ENCODE results near the gene PDIK1L. TPM values are rescaled to one million over a fixed set of nuclear protein-coding genes. Genes with fewer than 3 reads are reported as not detected.

Gene PDIK1L
- total RNA-seq, 1 experiment from 2014 or later: 5.6 TPM

GRCh38 chr1:26134466-26134865 is 22.8 kb downstream of the PDIK1L start:
- no peak overlapping the region for H3K9ac ChIP-seq (ENCODE audit: extremely low read depth, insufficient read length, low read length)
- no peaks in the 10 kb centered on the region for H3K4me1 ChIP-seq (ENCODE audit: insufficient read depth, low read length)
- no peak for TF ChIP-seq CTCF (conservative IDR thresholded peaks at IDR 0.05)

More at GRCh38 chr1:26134466-26134865, 22.8 kb downstream of the PDIK1L start:
- no peak overlapping the region for H2BK120ac ChIP-seq (ENCODE audit: low read depth, low read length, poor library complexity, severe bottlenecking)
- no peaks in the 10 kb centered on the region for H3K79me1 ChIP-seq (ENCODE audit: insufficient read depth, low read depth, low read length, poor library complexity, severe bottlenecking)
- peaks cover 6 to 8% of the 10 kb centered on the region in 2 experiments for H3K4me1 Mint-ChIP-seq
- H2BK20ac ChIP-seq (ENCODE audit: low read depth, low read length, poor library complexity, severe bottlenecking): no peak overlapping the region
- no peak overlapping the region for H3K18ac ChIP-seq (ENCODE audit: insufficient read length, low read depth, low read length)
- WGBS (ENCODE audit: extremely low coverage, insufficient read length, low lambda C conversion rate): no CpG with 5 or more reads among the region's 3 CpGs
- no peaks in the 10 kb centered on the region for H3K9me3 ChIP-seq (ENCODE audit: control insufficient read depth, low read depth, low read length)
- peaks cover 0 to 2% of the 10 kb centered on the region in 2 experiments; a peak in 2 of 5 replicates for H3K9me3 Mint-ChIP-seq
- H2BK15ac ChIP-seq (ENCODE audit: low read depth, low read length): no peak overlapping the region
- no peak overlapping the region for H3K27ac ChIP-seq (ENCODE audit: insufficient read length, low read depth, low read length)
- no peak overlapping the region for H3T11ph ChIP-seq (ENCODE audit: low read length)
- H3K23me2 ChIP-seq (ENCODE audit: insufficient read length, low read depth, low read length, poor library complexity, severe bottlenecking): no peaks in the 10 kb centered on the region
- no peak overlapping the region for H3K27ac Mint-ChIP-seq
- no peak overlapping the region for H2AK5ac ChIP-seq (ENCODE audit: insufficient read length, low read length)
- no peak overlapping the region for H3K4me2 ChIP-seq (ENCODE audit: insufficient read depth, insufficient read length, low read length)
- H2AFZ ChIP-seq (ENCODE audit: low read length): no peak overlapping the region
- H3K4me3 Mint-ChIP-seq: no peak overlapping the region
- H4K8ac ChIP-seq (replicated peaks; ENCODE audit: insufficient read length, low read depth, low read length): no peak overlapping the region
- no peak overlapping the region for H3K56ac ChIP-seq (ENCODE audit: insufficient read length, low read depth, low read length)
- no peaks in the 10 kb centered on the region for H3K27me3 ChIP-seq (ENCODE audit: insufficient read depth, low read length)
- no peak overlapping the region for H3K4ac ChIP-seq (ENCODE audit: low read depth, low read length)
- H3K23ac ChIP-seq (ENCODE audit: insufficient read length, low read depth, low read length): no peak overlapping the region
- no peaks in the 10 kb centered on the region for H3K36me3 Mint-ChIP-seq (ENCODE audit: insufficient read depth in 1 of 3, low read depth in 3 of 3)
- no peak for DNase-seq
- H4K91ac ChIP-seq (ENCODE audit: insufficient read length, low read depth, low read length): no peak overlapping the region
- no peak overlapping the region for H2BK12ac ChIP-seq (ENCODE audit: insufficient read length, low read depth, low read length)
- H4K5ac ChIP-seq (ENCODE audit: insufficient read length, low read depth, low read length): no peak overlapping the region
- no peaks in the 10 kb centered on the region for H3K79me2 ChIP-seq (ENCODE audit: insufficient read depth, low read length)
- no peak overlapping the region for H3K14ac ChIP-seq (ENCODE audit: insufficient read depth, low read length)
- H4K20me1 ChIP-seq (ENCODE audit: control insufficient read depth, insufficient read depth, insufficient read length): no peaks in the 10 kb centered on the region
- peaks cover 2% of the 10 kb centered on the region for H3K27me3 Mint-ChIP-seq (ENCODE audit: low read depth)
- H2BK5ac ChIP-seq (ENCODE audit: insufficient read length, low read length): no peak overlapping the region
